SU-DHL-6 (cell line): ENCODE results near the gene SCN4B.

Source experiments
- H2AFZ ChIP-seq: fragments of 200-600 bp; sonication (generic); 2 replicates; pipeline ENCODE4 v1.6.1; 2014; ENCODE audit warnings: low read depth, mild to moderate bottlenecking, moderate library complexity, mixed read lengths, antibody characterized with exemption, low read length; ENCODE audit not compliant: severe bottlenecking
- H3F3A ChIP-seq: fragments of 200-600 bp; shearing (Covaris generic); 2 replicates; pipeline ENCODE4 v1.6.0; 2016; ENCODE audit warnings: antibody characterized with exemption, mild to moderate bottlenecking; ENCODE audit not compliant: insufficient read depth
- H3K27ac ChIP-seq: fragments of 200-600 bp; sonication (generic); 2 replicates; pipeline ENCODE4 v1.5.1; 2016; ENCODE audit warnings: low read depth, mild to moderate bottlenecking, low read length, moderate library complexity, mixed read lengths
- H3K27me3 ChIP-seq: fragments of 200-600 bp; sonication (generic), shearing (Covaris generic); 2 replicates; pipeline ENCODE4 v1.6.0; 2014; ENCODE audit warnings: mild to moderate bottlenecking, low read length
- H3K36me3 ChIP-seq: fragments of 200-600 bp; sonication (generic); 2 replicates; pipeline ENCODE4 v1.6.1; 2014; ENCODE audit warnings: mild to moderate bottlenecking, low read length, mixed read lengths
- H3K4me2 ChIP-seq: fragments of 300-600, 200-600 bp; shearing (Covaris generic), sonication (generic); 2 replicates; pipeline ENCODE4 v1.6.0; 2014; ENCODE audit warnings: low read length, low read depth, mild to moderate bottlenecking; ENCODE audit not compliant: poor library complexity, severe bottlenecking
- H3K4me3 ChIP-seq: fragments of 200-600 bp; sonication (generic); 2 replicates; pipeline ENCODE4 v1.5.1; 2014; ENCODE audit warnings: antibody characterized with exemption, low read length, mild to moderate bottlenecking, mixed read lengths; ENCODE audit not compliant: insufficient read depth, poor library complexity, severe bottlenecking
- H3K79me2 ChIP-seq: fragments of 200-600 bp; sonication (generic); 2 replicates; pipeline ENCODE4 v1.6.1; 2014; ENCODE audit warnings: mild to moderate bottlenecking, low read length, moderate library complexity; ENCODE audit not compliant: insufficient read depth
- H3K9ac ChIP-seq: fragments of 200-600 bp; sonication (generic); 2 replicates; pipeline ENCODE4 v1.7.0; 2014; ENCODE audit warnings: mild to moderate bottlenecking, low read length
- H3K9me2 ChIP-seq: fragments of 200-600 bp; sonication (generic); replicated peaks from 2 replicates; pipeline ENCODE4 v1.6.1; 2014; ENCODE audit warnings: low read length; ENCODE audit not compliant: insufficient read depth
- H3K9me3 ChIP-seq: fragments of 200-600 bp; sonication (generic); 2 replicates; pipeline ENCODE4 v1.6.1; 2014; ENCODE audit warnings: low read length, mixed read lengths; ENCODE audit not compliant: insufficient read depth
- H4K20me1 ChIP-seq: fragments of 200-600 bp; sonication (generic); 2 replicates; pipeline ENCODE4 v1.6.1; 2014; ENCODE audit warnings: low read depth, mild to moderate bottlenecking, antibody characterized with exemption, low read length, moderate library complexity, mixed read lengths
- EZH2phosphoT487 ChIP-seq: fragments of 200-600 bp; sonication (generic), shearing (Covaris generic); conservative IDR thresholded peaks from 2 replicates; pipeline ENCODE4 v1.6.1; 2018; ENCODE audit warnings: mild to moderate bottlenecking, antibody characterized with exemption, low read length, moderate library complexity, mixed read lengths
- TF ChIP-seq, protein P1 (sequence below): fragments of 200-600 bp; sonication (generic); IDR thresholded peaks from one replicate; pipeline ENCODE4 v1.5.1; 2017; ENCODE audit warnings: antibody characterized with exemption, mild to moderate bottlenecking, low read length, moderate library complexity; ENCODE audit not compliant: insufficient read depth, poor library complexity, severe bottlenecking

The SCN4B gene

DNA sequence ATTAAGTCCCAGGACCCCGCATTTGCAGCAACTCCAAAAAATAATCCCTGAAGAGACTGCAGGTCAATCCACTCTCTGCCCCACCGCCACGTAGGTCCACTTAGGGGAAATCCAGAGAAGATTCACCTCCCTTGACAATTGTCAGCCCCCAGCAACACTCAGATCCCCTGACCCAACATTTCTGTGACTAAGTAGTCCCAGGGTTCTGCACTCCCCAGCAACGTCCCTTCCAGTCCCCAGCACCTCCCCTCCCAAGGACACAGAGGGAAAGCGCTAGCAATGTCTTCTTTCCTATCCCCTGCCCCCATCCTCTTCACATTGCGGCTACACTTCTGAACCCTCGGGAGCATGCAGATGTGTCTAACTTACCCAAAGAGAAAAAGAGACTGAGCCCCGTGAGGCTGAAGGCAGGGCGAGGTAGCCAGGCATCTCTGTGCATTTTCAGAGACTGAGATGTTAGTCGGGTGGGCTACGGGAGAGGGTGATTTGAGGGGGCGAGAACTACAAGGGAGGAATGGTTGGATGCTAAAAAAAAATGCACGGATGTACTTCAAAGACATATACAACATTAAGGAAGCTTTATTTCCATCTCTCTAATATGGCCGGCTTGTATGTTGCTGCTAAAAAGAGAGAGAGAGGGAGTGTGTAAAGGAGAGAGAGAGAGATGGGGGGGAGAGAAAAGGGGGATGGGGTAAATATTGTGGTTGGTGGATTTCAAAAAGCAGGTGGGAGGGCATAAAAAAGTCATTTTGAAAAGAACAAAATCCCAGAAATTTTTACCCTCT, 23.6 kb upstream of the SCN4B start, which contains the start of gene SCN2B:
TSS of gene SCN2B (minus strand) at position 647 of the 785 bp plus-strand sequence. CDS start at position 439, 208 bp downstream.
- no peaks in the 10 kb centered on the region for H3K27me3 ChIP-seq
- H3K9me2 ChIP-seq, result no peaks in the 10 kb centered on the region
- no peaks in the 10 kb centered on the region for H4K20me1 ChIP-seq
- no peak within 1 kb of the TSS for H3K9ac ChIP-seq
- no peaks in the 10 kb centered on the region for H3K79me2 ChIP-seq
- H3K9me3 ChIP-seq, result no peaks in the 10 kb centered on the region
- no peak within 1 kb of the TSS for H3K4me3 ChIP-seq
- no peak within 1 kb of the TSS for H3K27ac ChIP-seq
- H3K36me3 ChIP-seq, result no peaks in the 10 kb centered on the region
- H2AFZ ChIP-seq, result peak within 1 kb of the TSS; percentile 22
- H3K4me2 ChIP-seq, result no peak within 1 kb of the TSS
- no peaks in the 10 kb centered on the region for H3F3A ChIP-seq
- TF ChIP-seq, protein P1, sequence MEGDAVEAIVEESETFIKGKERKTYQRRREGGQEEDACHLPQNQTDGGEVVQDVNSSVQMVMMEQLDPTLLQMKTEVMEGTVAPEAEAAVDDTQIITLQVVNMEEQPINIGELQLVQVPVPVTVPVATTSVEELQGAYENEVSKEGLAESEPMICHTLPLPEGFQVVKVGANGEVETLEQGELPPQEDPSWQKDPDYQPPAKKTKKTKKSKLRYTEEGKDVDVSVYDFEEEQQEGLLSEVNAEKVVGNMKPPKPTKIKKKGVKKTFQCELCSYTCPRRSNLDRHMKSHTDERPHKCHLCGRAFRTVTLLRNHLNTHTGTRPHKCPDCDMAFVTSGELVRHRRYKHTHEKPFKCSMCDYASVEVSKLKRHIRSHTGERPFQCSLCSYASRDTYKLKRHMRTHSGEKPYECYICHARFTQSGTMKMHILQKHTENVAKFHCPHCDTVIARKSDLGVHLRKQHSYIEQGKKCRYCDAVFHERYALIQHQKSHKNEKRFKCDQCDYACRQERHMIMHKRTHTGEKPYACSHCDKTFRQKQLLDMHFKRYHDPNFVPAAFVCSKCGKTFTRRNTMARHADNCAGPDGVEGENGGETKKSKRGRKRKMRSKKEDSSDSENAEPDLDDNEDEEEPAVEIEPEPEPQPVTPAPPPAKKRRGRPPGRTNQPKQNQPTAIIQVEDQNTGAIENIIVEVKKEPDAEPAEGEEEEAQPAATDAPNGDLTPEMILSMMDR, result no peak
- no peak for TF ChIP-seq EZH2phosphoT487

DNA sequence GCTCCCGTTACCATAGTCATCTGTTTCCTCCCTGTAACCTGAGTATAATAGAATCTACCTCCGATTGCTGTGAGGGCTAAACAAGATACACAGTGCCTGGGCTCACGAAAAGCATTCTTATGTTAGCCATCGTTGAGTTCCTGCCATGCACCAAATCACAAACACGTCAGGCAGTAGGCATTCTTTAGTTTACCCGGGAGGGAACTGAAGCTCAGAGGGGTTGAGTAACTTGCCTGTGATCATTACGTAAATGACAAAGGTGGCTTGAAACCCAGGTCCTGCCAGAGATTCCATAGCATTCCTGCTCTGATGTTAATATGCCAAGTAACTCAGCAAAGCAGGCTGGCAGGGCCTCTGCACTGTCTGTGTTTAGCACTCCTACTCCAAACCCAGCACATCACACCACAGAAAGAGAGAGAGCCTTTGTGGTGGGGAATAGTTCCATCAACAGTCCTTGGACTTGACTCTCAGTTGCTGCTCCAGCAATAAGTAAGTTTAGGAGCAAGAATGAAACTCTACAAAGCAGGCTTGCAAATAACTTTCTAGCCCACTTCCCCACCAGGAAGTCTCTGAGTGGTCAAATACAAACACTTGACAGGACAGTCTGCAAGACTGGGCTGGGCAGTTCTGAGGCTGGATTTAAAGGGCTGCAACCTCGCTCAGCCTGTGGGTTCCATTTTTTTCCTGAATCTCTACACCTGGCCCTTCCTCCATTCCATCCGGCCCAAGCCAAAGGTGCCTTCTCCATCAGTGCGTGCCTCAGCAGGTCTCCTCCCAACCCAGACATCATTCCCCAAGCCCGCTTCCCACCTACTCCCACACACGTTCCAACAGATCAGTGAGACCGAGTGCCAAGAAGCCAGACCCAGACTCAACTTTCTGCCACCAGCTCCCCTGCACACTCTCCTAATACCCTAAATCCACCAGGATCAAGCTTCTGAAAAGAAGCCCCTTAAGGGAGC, 22.7 kb upstream of the SCN4B start:
- H3K4me3 ChIP-seq, result no peak overlapping the region
- H3K9ac ChIP-seq, result no peak overlapping the region
- H3K4me2 ChIP-seq, result no peak overlapping the region
- H2AFZ ChIP-seq, result no peak overlapping the region
- H3K79me2 ChIP-seq, result no peaks in the 10 kb centered on the region
- no peak overlapping the region for H3K27ac ChIP-seq
- no peak for TF ChIP-seq EZH2phosphoT487
- TF ChIP-seq, protein P1, result no peak
- H3K9me2 ChIP-seq, result no peaks in the 10 kb centered on the region
- H3K9me3 ChIP-seq, result no peaks in the 10 kb centered on the region
- no peaks in the 10 kb centered on the region for H3F3A ChIP-seq
- H3K27me3 ChIP-seq, result no peaks in the 10 kb centered on the region
- no peaks in the 10 kb centered on the region for H3K36me3 ChIP-seq
- no peaks in the 10 kb centered on the region for H4K20me1 ChIP-seq

DNA sequence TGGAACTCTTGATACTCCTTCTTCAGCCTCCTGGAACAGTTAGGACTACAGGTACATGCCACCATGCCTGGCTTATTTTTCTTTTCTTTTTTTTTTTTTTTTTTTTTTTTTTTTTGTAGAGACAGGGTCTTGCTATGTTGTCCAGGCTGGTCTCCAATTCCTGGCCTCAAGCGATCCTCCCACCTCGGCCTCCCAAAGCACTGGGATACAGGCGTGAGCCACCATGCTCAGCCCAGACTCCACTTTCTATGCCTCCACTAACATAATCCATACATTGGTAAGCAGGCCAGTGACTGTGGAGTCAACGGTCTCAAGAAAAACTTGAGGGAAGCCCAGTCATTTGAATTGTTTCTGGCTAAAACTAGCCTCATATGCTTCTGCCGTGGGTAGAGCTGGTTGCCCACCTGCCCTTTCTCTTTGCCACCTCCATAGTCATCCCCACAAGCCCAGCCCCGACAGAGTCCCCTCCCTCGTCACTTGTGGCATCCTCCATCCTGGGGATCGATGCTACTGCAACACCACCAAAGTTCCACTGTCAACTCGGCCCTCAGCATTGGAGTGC, 21.5 kb upstream of the SCN4B start:
- no peaks in the 10 kb centered on the region for H3K27me3 ChIP-seq
- no peak overlapping the region for H3K9ac ChIP-seq
- no peaks in the 10 kb centered on the region for H3K9me2 ChIP-seq
- H3K4me2 ChIP-seq, result no peak overlapping the region
- no peaks in the 10 kb centered on the region for H3F3A ChIP-seq
- no peak overlapping the region for H2AFZ ChIP-seq
- no peaks in the 10 kb centered on the region for H3K79me2 ChIP-seq
- H4K20me1 ChIP-seq, result no peaks in the 10 kb centered on the region
- no peak overlapping the region for H3K4me3 ChIP-seq
- H3K27ac ChIP-seq, result no peak overlapping the region
- no peaks in the 10 kb centered on the region for H3K9me3 ChIP-seq
- TF ChIP-seq, protein P1, result no peak
- no peak for TF ChIP-seq EZH2phosphoT487
- H3K36me3 ChIP-seq, result no peaks in the 10 kb centered on the region
